ENCODE measurements around the gene KLF7.
"Not testable (repeated sequence)": the region's sequence is repeated elsewhere in the genome, so short reads cannot be mapped to it uniquely, and the experiment has no call there.

KLF7 gene

GRCh38 chr2:207066166-207066565 lies 99.6 kb downstream of the KLF7 start:
- peak; percentile 30 for DNase-seq (ENCODE audit: low read depth, low spot score)

DNA sequence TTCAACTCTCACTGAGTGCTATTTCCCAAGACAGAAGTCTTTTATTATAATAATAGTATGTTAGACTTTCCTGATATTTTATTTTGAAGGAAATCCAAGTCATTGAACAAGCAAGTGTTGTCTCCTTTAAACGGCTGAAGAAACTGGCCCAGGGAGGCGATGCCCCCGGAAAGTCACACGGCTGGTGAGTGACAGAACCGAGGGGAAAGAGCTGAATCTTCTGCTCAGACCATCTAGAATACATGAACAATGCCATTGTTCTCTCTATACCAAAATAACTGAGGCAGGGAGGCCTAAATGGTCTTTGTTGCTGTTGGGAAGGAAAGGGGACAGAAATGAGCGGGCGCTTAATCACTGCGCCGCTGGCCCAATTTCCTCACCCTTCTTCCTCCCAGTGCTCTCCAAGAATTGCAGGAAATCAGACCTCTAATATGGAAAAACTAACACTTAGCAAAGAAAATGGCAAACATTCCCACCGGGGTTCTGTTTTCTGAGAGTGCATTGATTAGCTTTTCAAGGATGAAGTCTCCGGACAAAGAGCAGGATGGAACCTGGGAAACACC lies 101.5 kb downstream of the KLF7 start:
- no peak for DNase-seq (ENCODE audit: low read depth, low spot score)

- DNase-seq (ENCODE audit: low read depth, low spot score), result no peak
These were observed 104.6 kb downstream of the KLF7 start for GRCh38 chr2:207061181-207061580.

DNA sequence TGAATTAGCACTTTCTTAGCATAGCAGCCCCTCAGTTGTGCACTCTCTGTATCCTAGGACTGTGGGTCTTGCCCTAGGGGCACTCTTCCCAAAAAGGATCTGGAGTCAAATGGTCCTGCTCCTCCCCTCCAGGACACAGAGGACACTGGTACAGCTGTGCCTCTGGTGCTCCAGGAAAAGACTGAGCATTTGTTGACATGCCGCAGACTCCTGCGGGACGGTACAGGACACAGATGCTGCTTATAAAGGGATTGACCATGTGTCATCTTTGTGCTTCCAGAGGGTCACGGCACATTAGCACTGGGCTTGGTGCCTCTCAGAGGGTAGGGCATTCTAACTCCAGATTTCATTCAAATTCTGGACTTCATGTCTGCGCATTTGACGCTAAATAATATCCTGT lies 110.5 kb downstream of the KLF7 start:
- DNase-seq (ENCODE audit: low read depth, low spot score), result no peak

DNA sequence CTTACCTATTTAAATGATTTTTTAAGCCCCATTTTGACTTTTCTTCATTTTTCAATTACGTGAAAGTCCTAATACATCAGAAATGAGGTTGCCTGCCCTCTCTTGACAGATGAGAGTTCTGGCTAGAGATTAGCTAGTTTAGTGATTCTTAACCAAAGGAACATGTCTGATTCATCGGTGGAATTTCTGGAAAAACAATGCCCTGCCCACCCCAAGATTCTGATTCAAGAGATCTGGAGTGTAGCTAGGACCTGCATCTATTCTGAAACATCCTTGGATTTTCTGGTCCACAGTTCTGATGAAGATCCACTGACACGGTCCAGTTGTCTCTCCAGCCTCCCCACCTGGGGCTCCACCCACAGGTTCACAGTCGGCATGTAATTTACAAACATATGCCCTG lies 111.2 kb downstream of the KLF7 start:
- peak; percentile 69 for DNase-seq (ENCODE audit: low read depth, low spot score)

DNA sequence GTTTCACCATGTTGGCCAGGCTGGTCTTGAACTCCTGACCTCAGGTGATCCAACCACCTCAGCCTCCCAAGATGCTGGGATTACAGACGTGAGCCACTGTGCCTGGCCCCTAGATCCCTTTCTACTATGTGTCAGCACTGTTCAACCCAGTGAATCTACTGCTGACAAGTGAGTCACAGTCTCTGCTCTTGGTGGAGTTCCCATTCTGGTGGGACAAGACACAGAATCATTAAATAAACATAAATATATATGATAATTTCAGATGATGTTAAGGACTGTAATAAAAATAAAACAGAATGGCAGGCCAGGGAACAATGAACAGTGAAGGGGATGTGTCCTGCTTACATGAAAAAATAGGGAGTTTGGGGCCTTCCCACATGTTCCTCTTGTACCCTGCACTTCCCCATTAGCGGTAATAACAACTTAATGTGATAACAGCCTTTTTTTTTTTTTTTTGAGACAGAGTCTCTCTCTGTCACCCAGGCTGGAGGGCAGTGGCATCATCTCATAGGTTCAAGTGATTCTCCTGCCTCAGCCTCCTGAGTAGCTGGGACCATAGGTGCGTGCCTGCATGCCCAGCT lies 114.3 kb downstream of the KLF7 start:
- DNase-seq (ENCODE audit: low read depth, low spot score), result no peak

DNA sequence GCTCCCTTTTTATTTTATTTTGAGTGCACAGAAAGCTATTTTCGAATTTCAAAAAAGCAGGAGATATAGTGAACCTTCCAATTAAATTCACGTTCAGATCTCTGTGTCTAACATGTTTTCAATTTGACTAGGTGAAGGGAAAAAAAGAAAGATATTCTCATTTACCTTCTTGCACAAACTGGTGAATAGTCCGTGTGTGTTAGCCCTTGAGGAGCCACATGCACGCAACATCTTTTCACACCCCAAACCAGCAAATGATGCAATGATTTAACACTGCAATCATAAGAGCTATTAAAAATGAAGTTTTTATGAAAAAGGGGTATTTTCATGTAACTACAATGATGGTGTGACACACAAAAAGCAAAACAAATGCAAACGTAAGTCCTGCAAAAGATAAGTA lies 116.6 kb downstream of the KLF7 start:
- DNase-seq (ENCODE audit: low read depth, low spot score), result no peak

DNA sequence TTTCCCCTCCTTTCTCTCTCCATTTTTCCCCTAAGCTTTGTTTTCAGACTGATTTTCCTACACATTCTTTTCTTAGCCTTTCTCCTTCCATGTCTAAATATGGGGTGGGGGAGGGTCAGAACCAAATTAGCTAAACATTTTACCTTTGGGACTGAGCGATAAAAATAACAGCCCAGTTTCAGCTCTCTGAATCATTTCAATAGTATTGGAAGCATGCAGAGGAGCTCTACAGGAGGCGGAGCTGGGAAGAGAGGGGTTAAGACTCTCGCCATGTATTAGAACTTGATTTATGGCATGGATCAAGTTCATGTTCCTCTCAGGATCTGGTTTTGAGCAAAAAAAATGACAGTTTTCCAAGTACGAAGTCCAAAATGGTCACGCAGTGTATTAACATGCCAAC lies 117.3 kb downstream of the KLF7 start:
- DNase-seq (ENCODE audit: low read depth, low spot score), result peak; percentile 35

GRCh38 chr2:207046724-207047123 lies 119.0 kb downstream of the KLF7 start:
- DNase-seq (ENCODE audit: low read depth, low spot score), result no peak

GRCh38 chr2:207045531-207045930 lies 120.2 kb downstream of the KLF7 start:
- DNase-seq (ENCODE audit: low read depth, low spot score), result no peak

DNA sequence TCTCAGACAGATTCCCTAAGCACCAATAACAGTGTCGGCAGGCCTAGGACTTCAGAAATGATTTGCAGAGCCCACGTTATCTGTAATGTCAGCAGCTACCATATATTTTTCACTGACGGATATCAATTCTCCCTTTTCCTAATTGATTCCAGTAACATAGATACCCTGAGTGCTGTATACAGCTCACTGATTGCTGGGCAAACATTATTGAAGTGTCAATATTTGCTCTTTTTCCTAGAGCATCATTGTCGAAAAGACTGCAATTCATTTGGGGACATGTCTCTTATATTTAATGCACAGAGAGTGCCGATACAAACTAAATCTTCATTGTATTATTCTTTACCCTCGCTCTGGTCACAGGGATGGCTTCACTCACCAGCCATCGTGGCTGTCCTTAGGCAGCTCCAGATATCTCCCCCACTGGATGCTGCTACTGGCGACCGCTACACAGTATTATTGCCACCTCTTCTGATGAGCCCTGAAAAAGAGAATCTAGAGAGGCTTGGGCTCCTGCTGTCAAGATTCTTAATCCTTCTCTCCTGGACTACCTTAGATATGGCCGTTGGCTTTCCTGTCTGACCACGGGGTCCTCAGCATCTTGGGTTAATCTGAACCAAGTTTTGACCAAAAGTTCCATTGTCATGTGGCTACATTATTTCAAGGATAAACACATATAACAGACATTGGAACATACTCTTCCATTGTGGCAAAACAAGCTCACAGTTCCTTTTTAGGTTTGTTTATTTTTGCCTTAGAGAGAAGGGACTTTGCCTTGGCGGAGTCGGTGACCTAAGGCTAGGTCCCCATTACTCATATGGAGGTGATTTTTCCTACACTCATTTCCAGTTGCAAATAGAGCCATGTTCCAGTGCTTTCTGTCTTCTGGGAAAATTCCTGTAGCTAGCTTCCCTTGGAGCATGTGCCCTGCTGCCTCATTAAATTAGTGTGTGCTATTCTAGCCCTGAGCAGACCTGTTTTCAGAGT lies 121.1 kb downstream of the KLF7 start:
- no peak for DNase-seq (ENCODE audit: low read depth, low spot score)

DNA sequence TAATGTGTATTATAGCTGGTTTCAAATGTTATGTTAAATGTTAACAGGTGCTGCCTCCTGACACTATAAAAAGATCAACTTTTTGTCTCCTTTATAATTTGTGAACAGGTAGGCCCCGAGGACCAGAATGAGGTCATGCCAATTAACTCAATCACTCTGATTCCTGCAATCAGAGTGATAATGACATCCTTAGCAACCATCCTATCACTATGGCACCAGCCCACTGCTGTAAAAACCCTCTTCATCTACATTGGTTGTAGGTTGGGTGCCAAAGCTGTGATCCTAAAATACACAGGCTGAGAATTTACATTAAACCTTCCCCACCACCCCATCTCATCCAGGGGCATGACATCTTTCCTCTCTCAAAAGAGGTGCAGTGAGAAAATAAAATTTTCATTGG lies 122.9 kb downstream of the KLF7 start:
- no peak for DNase-seq (ENCODE audit: low read depth, low spot score)

DNA sequence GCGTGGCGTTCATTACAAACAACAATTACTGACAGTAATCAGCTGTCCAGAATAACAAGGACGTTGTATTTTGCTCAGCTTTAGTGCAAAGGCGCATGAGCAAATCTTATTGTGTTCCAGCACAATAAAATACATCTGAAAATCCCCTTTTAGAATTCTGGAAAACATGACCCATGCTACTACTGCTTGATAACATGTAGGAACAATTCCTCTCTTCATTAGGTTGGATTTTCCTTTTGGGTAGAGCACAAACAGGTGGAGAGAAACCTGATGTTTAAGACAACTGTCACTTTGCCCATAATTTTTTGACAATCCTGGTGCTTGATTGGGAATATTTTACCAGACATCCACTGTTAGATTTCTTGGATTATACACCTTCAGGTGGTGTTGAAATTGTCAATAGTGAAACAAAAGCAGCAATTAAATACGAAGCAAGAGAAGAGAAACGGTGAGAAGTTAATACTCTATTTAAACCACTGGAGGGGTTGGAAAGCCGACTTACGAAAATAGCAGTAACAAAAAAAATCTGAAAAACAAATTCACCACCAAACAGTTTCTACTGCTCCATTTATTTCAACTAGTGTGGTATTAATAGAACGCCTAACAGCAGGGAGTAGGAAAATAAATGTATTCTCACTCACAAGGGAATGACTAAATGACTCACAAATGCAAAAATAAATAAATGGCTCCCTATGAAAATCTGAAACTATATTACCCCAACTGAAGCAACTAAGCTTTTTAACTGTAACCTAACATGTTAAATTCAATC lies 123.8 kb downstream of the KLF7 start:
- DNase-seq (ENCODE audit: low read depth, low spot score), result peak; percentile 25

- DNase-seq (ENCODE audit: low read depth, low spot score), result peak; percentile 59
These were observed 124.5 kb downstream of the KLF7 start for GRCh38 chr2:207041279-207041678.

DNA sequence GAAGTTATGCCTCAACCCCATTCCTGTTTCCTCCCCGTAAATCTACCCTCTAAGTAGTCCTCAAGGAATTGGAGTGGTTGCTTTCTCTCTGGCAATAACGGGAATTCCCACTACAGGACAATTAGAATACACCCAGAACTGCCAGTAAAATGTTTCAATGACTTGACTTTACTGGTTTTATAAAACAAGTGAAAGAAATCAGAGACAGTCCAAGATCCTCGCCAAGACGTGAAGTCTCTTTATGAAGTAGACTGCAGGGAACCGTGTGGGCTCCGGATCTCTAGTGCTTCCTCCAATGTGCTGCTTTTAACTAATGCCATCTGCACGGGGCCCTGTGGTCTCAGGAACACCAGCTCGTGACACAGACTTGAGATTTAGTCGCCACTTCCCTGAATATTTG lies 125.1 kb downstream of the KLF7 start:
- DNase-seq (ENCODE audit: low read depth, low spot score), result no peak

DNA sequence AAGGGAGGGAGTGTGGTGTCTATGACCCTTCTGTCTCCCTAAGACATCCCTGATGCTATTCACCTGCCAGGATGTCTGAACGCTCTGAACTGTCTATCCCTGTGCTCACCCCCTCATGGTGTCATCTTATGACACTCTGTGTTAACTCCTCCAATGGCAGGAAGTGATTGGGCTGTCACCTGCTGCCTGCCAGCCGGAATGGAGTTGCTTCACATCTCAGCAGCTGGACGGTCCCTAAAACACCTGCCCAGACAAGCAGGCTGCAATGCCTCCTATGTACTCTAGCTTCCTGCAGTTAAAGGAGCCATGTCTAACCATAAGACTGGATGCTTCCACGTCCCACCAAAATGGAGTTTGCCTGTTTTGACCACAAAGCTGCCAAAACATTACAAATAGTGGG lies 126.5 kb downstream of the KLF7 start:
- no peak for DNase-seq (ENCODE audit: low read depth, low spot score)

- no peak for DNase-seq (ENCODE audit: low read depth, low spot score)
These were observed 127.4 kb downstream of the KLF7 start for GRCh38 chr2:207038299-207038698.

DNA sequence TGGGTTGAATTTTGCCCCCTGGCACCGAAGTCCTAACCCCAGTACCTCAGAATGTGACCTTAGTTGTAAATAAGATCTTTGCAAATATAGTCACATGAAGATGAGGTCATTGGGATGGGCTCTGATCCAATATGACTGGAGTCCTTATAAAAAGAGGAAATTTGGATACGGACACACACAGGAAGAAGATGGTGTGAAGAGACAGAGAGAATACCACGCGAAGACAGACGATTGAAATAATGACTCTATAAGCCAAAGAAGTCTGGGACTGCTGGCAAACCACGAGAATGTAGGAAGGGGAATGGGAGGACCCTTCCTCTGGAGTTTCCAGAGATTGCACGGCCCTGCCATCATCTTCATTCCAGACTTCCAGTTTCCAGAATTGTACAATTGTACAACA lies 127.9 kb downstream of the KLF7 start:
- DNase-seq (ENCODE audit: low read depth, low spot score), result no peak

DNA sequence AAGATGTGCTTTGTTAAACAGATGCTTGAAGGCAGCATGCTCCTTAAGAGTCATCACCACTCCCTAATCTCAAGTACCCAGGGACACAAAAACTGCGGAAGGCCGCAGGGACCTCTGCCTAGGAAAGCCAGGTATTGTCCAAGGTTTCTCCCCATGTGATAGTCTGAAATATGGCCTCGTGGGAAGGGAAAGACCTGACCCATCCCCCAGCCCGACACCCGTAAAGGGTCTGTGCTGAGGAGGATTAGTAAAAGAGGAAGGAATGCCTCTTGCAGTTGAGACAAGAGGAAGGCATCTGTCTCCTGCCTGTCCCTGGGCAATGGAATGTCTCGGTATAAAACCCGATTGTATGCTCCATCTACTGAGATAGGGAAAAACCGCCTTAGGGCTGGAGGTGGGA lies 128.7 kb downstream of the KLF7 start:
- not testable (repeated sequence) for DNase-seq (ENCODE audit: low read depth, low spot score)

- DNase-seq (ENCODE audit: low read depth, low spot score), result no peak
These were observed 129.9 kb downstream of the KLF7 start for GRCh38 chr2:207035875-207036274.

DNA sequence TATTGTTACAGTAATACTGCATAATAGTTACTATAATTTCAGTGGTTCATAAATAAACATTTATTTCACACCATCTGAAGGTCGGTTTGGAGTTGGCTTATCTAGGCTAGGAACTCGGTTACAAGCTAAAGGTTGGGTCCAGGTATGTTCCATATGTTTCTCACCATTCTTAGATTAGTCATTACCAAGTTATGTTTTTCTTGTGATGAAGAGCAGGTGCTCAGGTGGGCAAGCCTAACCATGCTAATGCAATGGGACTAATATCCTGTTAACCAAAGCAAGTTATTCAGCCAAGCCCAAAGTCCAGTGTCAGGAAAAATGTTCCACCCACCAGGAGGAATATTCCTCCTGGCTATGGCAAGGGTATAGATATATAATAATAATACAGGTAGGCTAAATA lies 133.3 kb downstream of the KLF7 start:
- no peak for DNase-seq (ENCODE audit: low read depth, low spot score)
